Measurements from ENCODE around the gene AIFM3. TPM values are rescaled to one million over a fixed set of nuclear protein-coding genes. Genes with fewer than 3 reads are reported as not detected.

The AIFM3 gene
- total and polyA plus RNA-seq, 2 of the 13 experiments (the other 11 are each of a cell fraction or from before 2014, with no cell fraction given): 9.0 to 15.3 TPM

- TF ChIP-seq GABPB1 (CRISPR knock-in tag; IDR thresholded peaks at IDR 0.05) (peak; percentile 74), ZSCAN22 (CRISPR knock-in tag; IDR thresholded peaks at IDR 0.05) (no peak), ZFP91 (CRISPR knock-in tag; IDR thresholded peaks at IDR 0.05; ENCODE audit: borderline replicate concordance) (peak; percentile 48), PPARG (CRISPR knock-in tag; conservative IDR thresholded peaks at IDR 0.05) (peak; percentile 56; the same call in 1 of the 2 replicates), BCL3 (CRISPR knock-in tag; IDR thresholded peaks at IDR 0.05) (0 out of 2 replicates have a peak, but pooled peaks have one; percentile 41), SOX6 (IDR thresholded peaks at IDR 0.05) (no peak), SOX6 (CRISPR knock-in tag; IDR thresholded peaks at IDR 0.05) (peak; percentile 74), DNMT3B (CRISPR knock-in tag; conservative IDR thresholded peaks at IDR 0.05) (no peak), RXRB (CRISPR knock-in tag; IDR thresholded peaks at IDR 0.05; ENCODE audit: borderline replicate concordance) (peak; percentile 70), ZBTB26 (CRISPR knock-in tag; IDR thresholded peaks at IDR 0.05; ENCODE audit: borderline replicate concordance) (no peak), FOXA1 (IDR thresholded peaks at IDR 0.05) (no peak), FOXA1 (CRISPR knock-in tag; IDR thresholded peaks at IDR 0.05) (no peak), CSRNP1 (CRISPR knock-in tag; IDR thresholded peaks at IDR 0.05) (0 out of 2 replicates have a peak, but pooled peaks have one; percentile 50), THYN1 (CRISPR knock-in tag; IDR thresholded peaks at IDR 0.05; ENCODE audit: borderline replicate concordance, low read depth) (no peak), ZFP41 (CRISPR knock-in tag; IDR thresholded peaks at IDR 0.05; ENCODE audit: borderline replicate concordance) (no peak), THAP11 (CRISPR knock-in tag; IDR thresholded peaks at IDR 0.05) (peak; percentile 83), TAF1 (CRISPR knock-in tag; IDR thresholded peaks at IDR 0.05) (peak; percentile 32; the same call in 1 of the 2 replicates), NFAT5 (CRISPR knock-in tag; IDR thresholded peaks at IDR 0.05) (no peak)
Observed at GRCh38 chr22:20979940-20980453, 12.9 kb downstream of the AIFM3 start (continued).
